Stimulated activated CD8-positive, alpha-beta memory T cell treated with anti-CD3 and anti-CD28 coated beads, Interleukin-4, amount 100 ng/mL, for 48 hours (primary cell): ENCODE data around the gene TNFAIP1.
A peak's percentile ranks its signal among the peaks of the same experiment; 100 is the strongest.

ENCODE experiments used
- DNase-seq: peaks from one replicate; pipeline ENCODE4 v3.0.0-alpha.2; 2020

TNFAIP1 gene

GRCh38 chr17:28346199-28346580 lies 10.6 kb downstream of the TNFAIP1 start:
- no peak for DNase-seq

- no peak for DNase-seq
These were observed 11.2 kb downstream of the TNFAIP1 start for GRCh38 chr17:28346746-28347246.

GRCh38 chr17:28347261-28347891 lies 11.8 kb downstream of the TNFAIP1 start:
- DNase-seq = no peak

DNA sequence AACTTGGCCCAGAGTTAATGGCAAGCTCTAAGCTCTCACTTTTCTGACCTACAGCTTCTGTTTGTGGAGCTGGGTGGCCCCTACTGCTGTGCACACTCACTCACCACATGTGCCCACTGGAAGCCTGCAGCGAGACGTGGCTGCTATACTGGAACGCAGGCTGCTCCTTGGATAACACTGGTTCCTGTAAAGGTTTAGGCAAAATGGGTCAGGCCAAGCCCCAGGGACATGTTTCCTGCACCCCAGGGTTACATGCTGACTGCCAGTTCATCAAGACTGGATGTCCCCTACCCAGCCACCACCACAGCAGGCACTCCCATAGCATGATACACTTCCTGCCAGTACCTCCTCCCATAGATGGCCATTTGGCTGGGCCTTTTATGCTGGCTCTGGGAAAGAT lies 13.4 kb downstream of the TNFAIP1 start:
- DNase-seq = no peak

GRCh38 chr17:28350271-28350670 lies 14.7 kb downstream of the TNFAIP1 start:
- no peak for DNase-seq

- peak; percentile 96 for DNase-seq
These were observed 21.7 kb downstream of the TNFAIP1 start, which contains the start of gene POLDIP2 for GRCh38 chr17:28357061-28357900. Gene POLDIP2 (minus strand): TSS chr17:28357527. CDS start chr17:28357448, 79 bp downstream.

DNA sequence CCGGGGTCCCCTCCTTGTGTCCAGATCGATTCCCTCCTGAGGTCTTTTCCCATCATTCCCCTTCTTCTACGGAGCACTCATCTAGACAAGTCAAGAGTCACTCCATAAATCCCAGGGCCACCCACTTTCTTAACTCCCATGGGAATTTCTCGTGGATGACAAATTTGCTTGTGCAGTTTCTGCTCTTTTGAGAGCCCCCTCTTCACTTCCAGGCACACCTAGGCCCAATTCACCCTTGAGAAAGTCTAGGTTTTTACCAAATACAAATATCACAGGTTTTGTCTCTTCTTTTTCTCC lies 22.3 kb downstream of the TNFAIP1 start:
- no peak for DNase-seq

DNA sequence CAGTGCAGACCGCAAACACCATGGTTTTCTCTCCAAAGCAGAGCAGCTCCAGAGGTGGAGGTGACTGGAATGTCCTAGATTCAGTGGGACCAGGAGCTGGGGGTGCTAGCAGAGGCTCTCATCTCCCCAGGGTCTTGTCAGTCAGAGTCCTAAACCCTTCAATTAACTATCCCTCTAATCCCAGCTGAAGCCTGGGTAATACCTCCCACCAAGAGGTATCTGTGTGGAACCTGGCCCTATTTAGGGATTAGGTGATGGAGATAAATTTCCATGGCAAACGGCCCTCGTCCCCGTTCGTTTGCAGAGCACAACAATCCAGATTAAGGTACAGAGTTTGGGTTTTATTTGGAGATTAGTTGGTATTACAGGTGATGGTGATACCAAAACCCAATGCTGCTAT lies 27.6 kb downstream of the TNFAIP1 start:
- DNase-seq = no peak

DNA sequence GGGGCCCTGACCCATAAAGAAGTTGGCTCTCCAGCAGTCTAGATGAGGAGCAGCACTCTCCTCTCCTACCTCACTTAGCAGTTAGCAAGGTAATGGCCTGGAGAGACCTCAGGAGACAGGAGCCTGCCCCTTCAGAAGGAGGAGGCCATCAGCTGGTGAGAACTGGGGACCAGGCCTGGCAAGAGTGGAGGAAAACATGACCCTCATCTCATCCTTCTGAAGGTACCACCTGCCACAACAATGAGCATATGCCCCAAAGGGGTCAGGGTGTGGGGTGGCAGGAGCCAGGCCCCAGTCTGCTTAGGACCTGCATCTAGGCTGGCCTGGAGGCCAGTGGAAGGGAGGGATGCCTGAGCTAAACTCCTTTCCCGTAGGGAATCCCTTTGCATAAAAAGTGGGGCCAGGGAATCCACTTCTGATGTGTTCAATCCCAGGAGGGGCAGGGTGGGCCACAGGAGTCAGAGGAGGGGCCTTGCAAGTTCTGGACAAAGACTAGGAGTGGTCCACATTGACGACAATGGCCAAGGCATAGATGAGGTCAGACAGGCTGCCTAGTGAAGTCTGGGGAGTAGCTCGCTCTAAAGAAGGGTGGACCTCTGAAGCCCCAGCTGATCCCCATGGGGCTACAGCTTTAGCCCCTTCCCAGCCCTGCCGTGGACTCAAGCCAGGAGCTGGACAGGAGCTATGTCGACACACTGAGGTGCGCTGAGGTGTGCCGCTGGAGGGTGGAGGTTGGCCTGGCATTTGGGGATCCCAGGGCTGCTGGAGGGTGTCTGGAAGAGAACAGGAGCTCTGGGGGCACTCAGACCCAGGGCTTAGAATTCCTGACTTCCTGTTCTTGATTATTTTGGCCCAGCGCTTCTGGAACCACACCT lies 28.5 kb downstream of the TNFAIP1 start:
- DNase-seq = no peak

DNA sequence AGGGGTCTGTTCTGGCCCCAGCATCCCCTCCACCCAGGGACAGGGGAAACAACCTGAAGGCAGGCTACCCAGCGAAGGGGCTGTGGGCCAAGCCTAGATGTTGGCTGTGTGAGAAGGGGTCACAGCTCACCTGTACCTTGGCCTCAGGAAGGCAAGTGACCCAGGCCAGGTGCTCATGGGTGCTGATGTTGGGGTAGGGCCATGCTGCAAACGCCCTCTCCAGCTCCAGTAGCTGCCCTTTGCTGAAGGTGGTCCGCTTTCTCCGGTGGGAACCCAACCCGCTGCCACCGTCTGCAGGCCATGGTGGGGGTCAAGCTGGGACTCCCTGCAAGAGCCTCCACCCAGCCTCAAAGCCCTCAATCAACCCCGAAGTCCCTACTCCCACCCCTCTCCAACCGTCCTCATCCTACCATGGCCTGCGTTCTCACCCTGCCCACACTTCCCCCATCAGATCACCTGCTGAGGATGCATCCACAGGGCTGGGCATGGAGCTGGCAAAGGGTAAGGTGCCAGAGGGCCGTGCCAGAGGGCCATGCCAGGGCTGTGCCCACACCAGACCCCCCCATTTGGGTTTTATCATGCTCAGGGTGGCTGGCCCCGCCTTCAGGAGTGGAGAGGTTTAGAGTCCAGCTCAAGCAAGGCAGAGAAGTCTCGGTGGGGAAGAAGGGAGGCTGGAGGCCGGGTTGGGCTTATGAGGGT lies 29.3 kb downstream of the TNFAIP1 start, which contains the start of gene SEBOX:
Gene SEBOX, minus strand, starts transcription at position 535 of the 699 bp plus-strand sequence. Its CDS starts 48 bp downstream, at position 487.
- DNase-seq = no peak

DNA sequence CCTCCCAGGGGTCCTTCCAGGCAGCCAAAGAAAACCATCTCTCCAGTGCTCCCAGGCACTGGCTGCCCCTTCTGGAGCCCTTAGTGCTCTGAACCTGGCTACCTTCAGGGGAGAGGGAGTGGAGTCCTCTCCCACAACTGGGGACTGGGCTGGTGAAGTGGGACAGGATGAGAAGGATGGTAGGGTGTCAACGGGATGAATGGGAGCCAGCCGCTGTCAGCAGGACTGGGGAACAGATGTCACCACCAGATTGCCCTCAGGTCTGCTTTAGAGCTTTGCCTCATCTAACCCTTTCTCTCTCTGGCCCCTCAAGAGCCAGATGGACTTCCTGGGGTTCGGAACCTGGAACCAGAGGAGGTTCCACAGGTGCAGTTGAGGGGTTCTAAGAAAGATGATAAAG lies 29.9 kb downstream of the TNFAIP1 start:
- DNase-seq = no peak

GRCh38 chr17:28366605-28367004 lies 31.0 kb downstream of the TNFAIP1 start:
- DNase-seq = no peak

DNA sequence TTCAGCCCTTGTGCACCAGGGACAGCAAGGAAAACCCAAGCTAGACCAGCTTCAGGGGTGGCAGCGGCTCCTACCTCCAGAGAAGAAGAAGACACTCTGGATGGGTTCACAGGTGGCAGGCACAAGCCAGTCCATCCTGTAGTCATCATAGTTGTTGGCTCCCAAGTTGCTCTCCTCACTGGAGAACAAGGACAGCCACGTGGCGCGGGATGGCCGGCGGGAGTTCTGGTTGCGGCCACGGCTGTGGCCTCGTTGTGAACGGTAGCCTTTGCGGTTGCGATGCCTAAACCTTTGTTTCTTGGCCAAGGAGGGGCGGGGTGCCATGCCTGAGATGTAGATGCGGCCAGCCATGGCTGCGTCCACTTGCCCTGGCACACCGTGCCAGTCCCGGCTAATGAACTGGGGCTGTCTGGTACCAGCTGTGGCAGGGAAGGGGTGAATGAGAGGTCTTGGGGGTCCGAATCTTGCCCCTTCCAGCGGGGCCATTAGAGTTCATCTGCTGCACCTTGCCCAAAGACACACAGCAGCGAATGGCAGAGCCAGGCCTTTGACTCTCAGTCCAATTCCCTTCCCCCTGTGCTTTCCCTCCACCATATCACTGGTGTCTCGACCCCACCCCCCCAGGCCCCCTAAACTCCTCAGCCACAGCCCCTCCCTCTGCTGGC lies 32.2 kb downstream of the TNFAIP1 start:
- DNase-seq = no peak

DNA sequence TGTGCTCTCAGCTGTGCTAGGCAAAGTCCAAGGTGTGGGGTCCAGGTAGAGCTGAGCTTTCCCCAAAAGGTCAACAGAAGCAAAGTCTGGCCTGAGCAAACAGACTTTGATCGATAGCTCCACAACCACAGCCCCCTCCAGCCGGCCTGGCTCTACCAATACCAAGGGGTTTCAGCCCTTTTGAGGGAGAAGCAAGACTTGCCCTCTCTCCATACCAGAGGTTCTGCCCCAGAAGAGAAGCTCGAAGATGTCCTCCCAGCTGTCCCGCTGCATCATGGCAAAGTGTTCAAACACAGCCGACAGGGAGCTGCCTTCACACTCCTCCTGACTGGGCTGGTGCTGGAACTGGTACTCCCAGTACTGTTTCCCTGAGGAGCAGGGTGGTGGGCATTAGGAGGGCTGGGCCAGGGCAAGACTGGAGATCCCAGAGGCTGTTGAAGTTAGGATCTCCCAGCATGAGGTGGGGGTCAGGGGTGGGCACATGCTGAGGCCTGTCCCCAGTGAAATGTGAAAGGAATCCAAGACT lies 32.8 kb downstream of the TNFAIP1 start:
- no peak for DNase-seq

GRCh38 chr17:28368915-28369683 lies 33.5 kb downstream of the TNFAIP1 start:
- no peak for DNase-seq

DNA sequence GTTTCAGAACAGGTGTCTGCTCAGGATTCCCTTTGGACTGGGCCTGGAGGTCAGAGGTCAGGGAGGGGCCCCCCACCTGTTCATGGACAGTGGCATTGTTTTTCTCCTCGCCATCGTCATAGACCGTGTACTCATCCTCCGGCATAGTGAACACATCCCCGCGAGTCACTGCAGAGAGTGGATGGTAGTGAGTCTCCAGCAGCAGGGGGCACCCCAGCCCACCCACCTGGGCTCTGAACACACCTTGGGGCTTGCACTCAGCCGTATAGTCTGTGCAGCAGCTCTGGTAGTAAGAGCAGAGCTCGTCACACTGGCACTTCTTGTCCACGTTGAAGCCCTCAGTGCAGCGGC lies 34.1 kb downstream of the TNFAIP1 start:
- DNase-seq = no peak

GRCh38 chr17:28370035-28370743 lies 34.6 kb downstream of the TNFAIP1 start, which contains the start of gene VTN:
Gene VTN (minus strand): TSS chr17:28370307. CDS start chr17:28370203, 104 bp downstream.
- DNase-seq = no peak

DNA sequence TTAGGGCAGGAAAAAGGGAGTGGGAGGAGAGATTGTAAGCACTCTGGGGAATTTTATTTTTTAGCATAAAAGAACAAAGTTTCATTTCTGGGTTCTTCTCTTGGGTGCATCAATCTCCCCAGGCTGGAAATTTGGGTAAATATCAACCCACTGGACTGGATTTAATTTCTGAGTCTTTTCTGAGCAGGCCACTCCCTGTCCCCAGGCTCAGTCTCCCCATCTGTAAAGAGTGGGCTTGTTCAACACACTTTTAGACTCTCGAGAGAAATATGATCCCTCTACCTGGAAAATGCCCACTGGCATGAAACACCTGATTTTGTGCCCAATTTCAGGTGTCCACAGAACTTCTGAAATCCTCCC lies 35.2 kb downstream of the TNFAIP1 start:
- no peak for DNase-seq

DNA sequence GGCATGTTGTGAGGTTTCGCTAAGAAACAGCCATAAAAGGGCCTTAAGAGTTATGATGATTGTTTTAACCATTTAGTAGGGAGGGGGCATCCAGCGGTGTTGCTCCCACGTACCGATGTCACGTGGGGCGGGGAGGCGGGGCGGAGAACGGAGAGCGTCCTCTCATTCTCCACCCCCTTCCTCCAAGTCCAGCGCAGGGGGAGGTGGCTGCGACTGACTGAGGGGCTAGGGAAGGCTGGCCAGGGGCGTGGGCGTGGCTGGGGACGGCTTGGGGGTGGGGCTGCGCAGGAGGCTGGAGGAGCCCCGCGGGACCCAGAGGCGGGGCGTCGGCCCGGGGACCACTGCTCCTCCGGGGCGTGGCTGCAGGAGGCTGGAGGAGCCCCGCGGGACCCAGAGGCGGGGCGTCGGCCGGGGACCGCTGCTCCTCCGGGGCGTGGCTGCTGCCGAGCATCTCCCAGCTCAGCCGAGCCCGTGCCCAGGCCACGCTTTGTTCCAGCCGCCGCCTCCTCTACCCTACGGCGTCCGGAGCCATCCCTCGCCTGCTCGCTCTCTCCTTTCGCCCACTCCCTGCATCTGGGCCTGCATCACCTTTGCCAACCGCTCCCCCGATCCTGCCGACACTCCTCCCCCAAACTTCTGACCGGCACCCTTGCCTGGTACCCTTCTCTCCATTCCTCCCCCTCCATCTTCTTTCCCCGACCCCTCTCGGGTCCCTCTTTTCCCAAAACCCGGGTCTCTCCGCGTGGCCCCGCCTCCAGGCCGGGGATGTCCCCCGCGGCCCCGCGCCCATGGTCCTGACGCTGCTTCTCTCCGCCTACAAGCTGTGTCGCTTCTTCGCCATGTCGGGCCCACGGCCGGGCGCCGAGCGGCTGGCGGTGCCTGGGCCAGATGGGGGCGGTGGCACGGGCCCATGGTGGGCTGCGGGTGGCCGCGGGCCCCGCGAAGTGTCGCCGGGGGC lies 36.0 kb downstream of the TNFAIP1 start, which contains the start of gene SARM1:
Gene SARM1, plus strand, starts transcription at position 450 of the 958 bp plus-strand sequence. Its CDS starts 339 bp downstream, at position 789.
- DNase-seq = peak; percentile 94
